ENCODE data around the gene CCNYL1.
A peak's percentile ranks its signal among the peaks of the same experiment; 100 is the strongest.
"Not testable (repeated sequence)": the region's sequence is repeated elsewhere in the genome, so short reads cannot be mapped to it uniquely, and the experiment has no call there.

Gene CCNYL1

DNA sequence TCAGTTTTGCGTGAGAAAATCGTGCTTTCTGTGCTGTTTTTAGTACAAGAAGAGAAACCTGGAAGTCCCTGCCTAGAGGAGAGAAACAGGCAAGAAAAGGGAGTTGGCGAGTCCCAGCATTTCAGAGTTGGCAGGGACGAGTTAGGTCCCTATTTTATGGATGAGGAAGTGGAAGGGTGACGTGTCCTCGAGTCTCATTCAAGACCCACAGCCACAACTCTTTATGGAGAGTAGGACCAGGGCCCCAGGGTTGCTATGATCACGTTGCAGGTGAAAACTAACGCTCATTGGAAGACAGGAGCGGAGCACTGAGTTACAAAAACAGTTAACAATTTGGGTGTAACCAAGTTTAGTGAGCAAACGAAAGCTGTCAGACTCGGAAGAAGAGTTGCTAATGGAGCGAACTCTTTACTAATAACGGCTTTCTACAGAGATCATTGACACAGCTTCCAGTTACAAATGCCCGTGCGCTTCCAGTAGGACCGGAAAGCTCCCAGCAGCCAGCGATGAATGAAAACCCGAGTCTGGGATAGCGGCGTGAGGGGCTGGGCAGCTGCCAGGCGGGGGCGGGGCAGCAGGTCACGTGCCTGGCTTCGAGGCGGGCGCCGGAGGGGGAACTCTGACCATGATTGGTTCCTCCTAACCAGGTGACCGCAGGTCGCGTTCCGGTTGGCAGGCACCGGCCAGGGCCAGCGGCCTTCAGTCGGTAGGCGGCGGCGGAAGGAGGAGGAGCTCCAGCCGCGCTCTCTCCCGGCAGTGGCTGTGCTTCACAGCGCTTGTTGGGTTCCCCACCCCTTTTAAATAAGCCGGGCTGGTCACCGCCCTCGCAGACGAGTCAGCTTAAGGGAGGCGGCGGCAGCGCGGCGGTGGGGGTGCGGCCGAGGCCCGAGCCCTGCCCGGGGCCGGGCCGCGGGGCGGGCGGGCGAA, at the start of gene CCNYL1:
CCNYL1 (plus strand) TSS at position 827 of the 927 bp plus-strand sequence. CDS start 257 bp downstream, outside the sequence.
- Histone ChIP-seq H3K27ac (peak within 1 kb of the TSS in 20 of 21 experiments; percentile 48 to 93 (median 88)), H3K4me3 (peak within 1 kb of the TSS; percentile 70 to 94 (median 91))

DNA sequence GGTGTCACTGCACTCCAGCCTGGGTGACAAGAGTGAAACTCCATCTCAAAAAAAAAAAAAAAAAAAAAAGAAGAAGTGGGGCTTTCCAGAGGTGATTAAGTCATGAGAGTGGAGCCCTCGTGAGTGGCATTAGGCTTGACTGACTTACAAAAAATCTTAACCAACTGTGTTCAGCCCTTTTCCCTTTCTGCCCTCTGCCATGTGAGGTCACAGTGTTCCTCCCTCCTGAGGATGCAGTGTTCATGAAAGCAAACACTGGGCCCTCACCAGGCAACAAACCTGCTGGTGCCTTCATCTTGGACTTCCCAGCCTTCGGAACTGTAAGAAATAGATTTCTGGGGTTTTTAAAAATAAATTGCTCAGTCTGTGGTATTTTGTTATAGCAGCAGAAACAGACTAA, 49.2 kb upstream of the CCNYL1 start:
- peak overlapping the region in 1 of 21 experiments; percentile 50 for H3K27ac ChIP-seq
- no peak overlapping the region for H3K4me3 ChIP-seq

DNA sequence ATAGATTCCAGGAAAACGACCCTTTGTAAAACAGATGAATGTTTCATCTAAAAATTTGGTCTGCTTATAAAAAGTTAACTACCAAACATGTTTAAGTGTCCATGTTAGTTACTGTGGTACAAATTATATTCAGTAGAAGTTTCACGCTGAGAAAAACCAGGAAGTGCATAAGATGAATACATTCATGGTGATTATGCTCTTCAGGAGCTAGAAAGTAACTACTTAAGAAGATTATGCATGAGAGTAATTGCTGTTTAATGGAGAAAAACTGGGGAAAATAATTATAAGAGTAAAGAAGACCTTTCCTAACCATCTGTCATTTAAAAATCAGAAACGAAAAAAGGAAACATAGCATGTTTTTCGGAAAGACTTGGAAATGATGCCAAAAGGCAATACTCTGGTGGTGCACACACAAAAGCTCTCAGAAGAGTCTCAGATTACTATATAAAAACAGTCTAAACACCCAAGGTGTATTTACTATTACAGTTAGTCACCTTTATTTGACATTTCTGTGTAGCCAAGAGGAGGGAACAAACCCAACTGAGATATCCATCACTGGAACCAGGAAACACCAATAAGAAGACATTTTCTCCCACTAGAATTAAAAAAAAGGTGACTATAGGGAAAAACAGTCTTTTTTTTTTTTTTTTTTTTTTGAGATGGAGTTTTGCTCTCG, 47.4 kb upstream of the CCNYL1 start:
- Histone ChIP-seq H3K27ac (no peak overlapping the region), H3K4me3 (no peak overlapping the region)

- Histone ChIP-seq H3K27ac (no peak overlapping the region), H3K4me3 (no peak overlapping the region)
These were observed 40.6 kb upstream of the CCNYL1 start for GRCh38 chr2:207670887-207671286.

DNA sequence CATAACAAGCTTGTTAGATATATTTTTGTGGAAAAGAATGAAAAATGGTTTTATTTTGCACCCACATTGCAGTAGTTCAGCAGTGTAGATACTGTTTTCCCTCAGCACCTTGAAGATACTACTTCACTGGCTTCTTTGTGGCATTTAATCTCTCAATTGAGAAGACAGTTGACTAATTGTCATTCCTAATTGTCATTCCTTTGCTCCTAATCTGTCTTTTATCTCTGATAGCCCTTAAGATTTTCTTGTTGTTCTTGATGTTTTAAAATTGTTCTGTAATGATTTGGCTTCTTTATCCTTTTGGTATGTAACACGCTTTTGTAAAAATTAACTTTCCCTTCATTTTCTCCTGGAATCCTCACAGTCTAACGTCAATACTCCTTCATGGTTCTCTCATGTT, 38.0 kb upstream of the CCNYL1 start:
- Histone ChIP-seq H3K4me3 (no peak overlapping the region), H3K27ac (no peak overlapping the region)

DNA sequence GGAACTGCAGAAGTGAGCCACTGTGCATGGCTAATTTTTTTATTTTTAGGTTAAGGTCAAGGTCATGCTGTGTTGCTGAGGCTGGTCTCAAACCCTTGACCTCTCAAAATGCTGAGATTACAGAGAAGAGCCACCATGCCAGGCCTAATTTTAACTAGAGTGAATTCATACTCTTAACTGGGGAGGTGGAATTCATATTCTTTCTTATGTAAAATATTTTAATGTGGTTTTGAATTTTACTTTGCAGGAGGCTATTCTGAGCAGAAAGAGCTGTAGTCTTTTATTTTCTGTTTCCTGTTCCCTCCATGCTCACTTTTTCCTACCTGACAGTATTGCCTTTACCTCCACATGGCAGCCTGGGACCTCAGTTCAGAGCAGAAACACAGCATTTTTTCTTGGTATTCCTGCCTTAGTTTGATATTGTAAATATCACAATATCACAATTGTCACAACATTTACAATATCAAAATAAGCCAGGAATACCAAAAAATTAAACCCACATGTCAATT, 37.1 kb upstream of the CCNYL1 start:
- no peak overlapping the region for H3K27ac ChIP-seq
- H3K4me3 ChIP-seq = no peak overlapping the region

DNA sequence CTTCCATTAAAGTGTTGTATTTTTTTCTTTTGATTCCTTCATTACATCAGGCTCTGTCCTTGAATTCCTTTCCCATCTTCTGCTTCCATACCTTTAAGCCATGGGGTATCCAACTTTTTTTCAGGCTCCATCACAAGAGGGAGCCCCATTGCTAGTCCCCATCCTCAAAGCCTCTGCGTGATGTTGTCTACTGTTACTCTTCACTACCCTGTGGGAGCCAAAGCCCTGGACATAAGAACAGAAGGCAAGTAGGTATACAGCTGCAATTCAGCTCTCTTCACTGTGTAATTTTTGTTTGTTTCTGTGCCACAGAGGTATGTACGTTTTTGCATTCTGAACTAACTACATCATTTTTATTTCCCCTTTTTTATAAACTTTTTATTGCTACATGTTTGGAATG, 36.6 kb upstream of the CCNYL1 start:
- Histone ChIP-seq H3K27ac (no peak overlapping the region), H3K4me3 (no peak overlapping the region)

DNA sequence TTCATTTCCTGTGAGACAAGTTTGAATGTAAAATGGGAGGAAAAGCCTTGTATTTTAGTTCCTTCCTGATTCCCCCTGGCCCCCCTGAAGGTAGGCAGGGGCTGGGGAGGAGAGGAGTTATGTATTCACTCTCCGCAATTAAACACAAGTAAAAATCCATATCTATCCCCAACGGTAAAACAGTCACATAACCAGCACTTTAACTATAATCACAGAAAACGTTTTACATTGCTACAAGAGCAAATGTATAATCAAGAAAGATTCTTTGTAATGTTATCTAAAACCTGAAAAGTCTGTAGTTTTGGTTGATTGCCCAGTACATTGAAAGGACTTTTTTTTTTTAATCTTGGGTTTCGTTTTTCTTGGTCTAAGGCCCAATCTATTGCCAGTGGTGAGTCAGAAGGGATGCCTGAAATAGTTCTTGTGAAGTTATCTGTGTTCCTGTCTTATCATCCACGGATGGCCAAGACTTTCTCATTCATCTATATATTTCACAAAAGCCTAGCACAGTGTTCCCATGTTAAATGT, 34.5 kb upstream of the CCNYL1 start:
- peak overlapping the region in 1 of 21 experiments; percentile 22 for H3K27ac ChIP-seq

DNA sequence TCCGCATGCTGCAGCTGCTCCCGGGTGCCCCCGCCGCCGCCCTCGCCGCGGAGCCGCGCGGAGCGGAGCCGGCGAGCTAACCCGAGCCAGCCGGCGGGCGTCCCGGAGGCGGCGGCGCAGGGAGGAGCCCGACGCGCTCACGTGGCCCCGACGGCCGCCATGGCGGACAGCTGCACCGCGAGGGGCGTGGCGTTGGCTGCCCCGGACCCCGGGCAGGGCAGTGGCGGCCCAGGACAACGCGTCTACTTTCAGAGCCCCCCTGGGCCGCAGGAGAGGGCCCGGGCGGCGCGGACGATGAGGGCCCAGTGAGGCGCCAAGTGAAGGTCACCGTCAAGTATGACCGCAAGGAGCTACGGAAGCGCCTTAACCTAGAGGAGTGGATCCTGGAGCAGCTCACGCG, 30.0 kb upstream of the CCNYL1 start:
- Histone ChIP-seq H3K27ac (no peak overlapping the region), H3K4me3 (no peak overlapping the region)

More for the DNA sequence above, 34.5 kb upstream of the CCNYL1 start:
- H3K4me3 ChIP-seq = no peak overlapping the region

- no peak overlapping the region for H3K4me3 ChIP-seq
- H3K27ac ChIP-seq = no peak overlapping the region
These were observed 28.9 kb upstream of the CCNYL1 start for GRCh38 chr2:207682557-207682956.

- no peak overlapping the region for H3K27ac ChIP-seq
- no peak overlapping the region for H3K4me3 ChIP-seq
These were observed 28.0 kb upstream of the CCNYL1 start for GRCh38 chr2:207683438-207683837.

GRCh38 chr2:207683879-207684627, 27.4 kb upstream of the CCNYL1 start:
- H3K4me3 ChIP-seq = no peak overlapping the region
- no peak overlapping the region for H3K27ac ChIP-seq

DNA sequence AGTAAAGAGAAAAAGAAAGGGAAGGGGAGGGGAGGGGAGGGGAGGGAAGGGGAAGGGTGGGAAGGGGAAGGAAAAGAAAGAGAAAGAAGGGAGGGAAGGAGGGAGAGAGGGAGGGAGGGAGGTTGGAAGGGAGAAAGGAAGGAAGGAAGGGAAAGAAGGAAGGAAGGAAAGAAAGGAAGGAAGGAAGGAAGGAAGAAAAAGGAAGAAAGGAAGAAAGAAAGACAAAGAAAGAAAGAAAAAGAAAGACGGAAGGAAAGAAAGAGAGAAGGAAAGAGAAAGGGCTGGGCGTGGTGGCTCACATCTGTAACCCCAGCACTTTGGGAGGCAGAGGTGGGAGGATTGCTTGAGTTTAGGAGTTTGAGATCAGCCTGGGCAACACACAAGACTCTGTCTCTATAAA, 24.6 kb upstream of the CCNYL1 start:
- H3K27ac ChIP-seq = no peak overlapping the region
- H3K4me3 ChIP-seq = no peak overlapping the region

- Histone ChIP-seq H3K4me3 (no peak overlapping the region), H3K27ac (no peak overlapping the region)
These were observed 22.8 kb upstream of the CCNYL1 start for GRCh38 chr2:207688597-207688996.

DNA sequence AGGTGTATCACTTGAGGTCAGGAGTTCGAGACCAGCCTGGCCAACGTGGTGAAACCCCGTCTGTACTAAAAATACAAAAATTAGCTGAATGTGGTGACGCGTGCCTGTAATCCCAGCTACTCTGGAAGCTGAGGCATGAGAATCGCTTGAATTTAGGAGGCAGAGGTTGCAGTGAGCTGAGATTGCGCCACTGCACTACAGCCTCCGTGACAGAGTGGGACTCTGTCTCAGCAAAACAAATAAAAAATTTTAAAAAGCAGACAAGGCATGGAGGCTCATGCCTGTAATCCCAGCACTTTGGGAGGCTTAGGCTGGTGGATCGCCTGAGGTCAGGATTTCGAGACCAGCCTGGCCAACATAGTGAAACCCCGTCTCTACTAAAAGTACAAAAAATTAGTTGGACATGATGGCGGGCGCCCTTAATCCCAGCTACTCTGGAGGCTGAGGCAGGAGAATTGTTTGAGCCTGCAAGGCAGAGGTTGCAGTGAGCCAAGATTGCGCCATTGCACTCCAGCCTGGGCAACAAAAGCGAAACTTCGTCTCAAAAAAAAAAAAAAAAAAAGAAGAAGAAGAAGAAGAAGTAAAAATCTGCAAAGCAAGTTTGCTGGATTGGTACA, 20.5 kb upstream of the CCNYL1 start:
- H3K27ac ChIP-seq, H3K4me3 ChIP-seq: not testable (repeated sequence)

DNA sequence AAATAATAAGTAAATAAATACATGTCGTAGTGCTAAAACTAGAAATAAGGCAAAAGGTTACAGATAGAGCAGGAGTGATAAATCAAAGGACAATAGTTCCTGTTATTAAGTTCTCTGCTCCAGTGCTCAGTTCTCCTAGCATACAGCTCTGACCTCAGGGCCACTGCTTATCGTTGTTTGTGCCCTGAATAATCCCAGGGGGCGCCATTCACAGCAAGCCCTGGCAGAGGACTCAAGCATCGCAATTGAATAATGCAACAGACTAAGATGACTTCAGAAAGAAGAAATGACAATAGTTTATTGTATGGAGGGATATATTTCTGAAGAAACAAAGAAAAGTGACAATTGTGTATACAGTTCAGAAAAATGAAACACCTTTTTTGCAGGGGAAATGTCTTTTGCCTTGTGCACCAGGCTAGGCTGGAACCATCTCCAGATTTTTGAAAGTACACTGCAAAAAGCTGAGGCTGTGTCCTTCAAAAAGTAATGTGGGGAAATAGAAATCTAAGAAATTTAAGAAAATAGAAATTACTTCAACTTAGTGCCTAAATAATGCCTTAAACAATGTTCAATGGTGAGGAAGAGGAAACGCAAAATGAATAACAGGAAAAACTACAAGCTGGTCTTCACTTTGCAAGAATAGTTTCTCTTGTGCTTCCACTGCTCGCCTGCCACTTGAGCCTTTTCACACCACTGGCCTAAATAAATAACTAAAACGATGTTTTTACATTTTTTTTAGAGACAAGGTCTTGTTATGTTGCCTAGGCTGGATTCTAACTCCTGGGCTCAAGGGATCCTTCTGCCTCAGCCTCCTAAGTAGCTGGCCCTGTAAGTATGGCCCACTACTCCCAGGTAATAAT, 19.0 kb upstream of the CCNYL1 start:
- Histone ChIP-seq H3K4me3 (no peak overlapping the region), H3K27ac (peak overlapping the region in 1 of 21 experiments; percentile 10)

DNA sequence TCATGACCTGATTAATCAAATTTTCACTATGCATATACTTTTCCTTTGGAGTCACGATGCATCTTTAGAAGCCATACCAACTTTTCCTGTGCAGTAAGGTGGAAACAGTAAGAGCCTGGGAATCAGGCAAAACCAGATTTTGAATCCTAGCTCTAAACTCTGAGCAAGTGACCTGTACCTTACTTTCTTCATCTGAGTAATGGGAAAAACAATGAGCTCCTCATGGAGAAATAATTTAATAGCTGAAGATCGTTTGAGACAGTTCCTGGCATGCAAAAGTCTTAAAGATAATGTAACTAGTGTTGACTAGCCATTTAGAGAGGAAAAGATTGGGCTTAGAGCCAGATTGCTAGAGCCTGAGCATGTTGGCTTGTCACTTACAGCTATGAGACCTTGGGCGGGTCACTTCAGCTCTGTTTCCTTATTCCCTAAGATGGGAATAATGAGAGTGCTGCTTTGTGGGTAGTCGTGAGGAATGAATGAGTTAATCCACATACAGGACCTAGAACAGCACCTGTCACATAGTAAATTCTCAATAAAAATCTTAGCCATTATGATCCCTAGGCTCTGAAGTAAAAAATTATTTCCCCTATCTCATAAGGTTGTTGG, 17.7 kb upstream of the CCNYL1 start:
- H3K27ac ChIP-seq = no peak overlapping the region
- H3K4me3 ChIP-seq = no peak overlapping the region

- Histone ChIP-seq H3K4me3 (no peak overlapping the region), H3K27ac (no peak overlapping the region)
These were observed 16.6 kb upstream of the CCNYL1 start for GRCh38 chr2:207694811-207695281.
